Suprapubic skin (tissue), 4 donors: ENCODE results near the gene HAGH.

ENCODE experiments used
- CTCF ChIP-seq, 2 donors: fragments of 200-600 bp in 1 of 2; fragments of 450-650 bp in 1 of 2; sonication (generic) in 1 of 2; IDR thresholded peaks; one replicate each; pipeline ENCODE4 v1.5.1; 2016 to 2019; ENCODE audit warnings: antibody characterized with exemption in 2 of 2, mild to moderate bottlenecking in 1 of 2, moderate library complexity in 1 of 2
- EP300 ChIP-seq: sonication (generic); formaldehyde crosslinking; IDR thresholded peaks from one replicate; pipeline ENCODE4 v1.6.1; 2017; ENCODE audit warnings: antibody characterized with exemption
- POLR2A ChIP-seq, 2 donors: fragments of 450-650 bp; IDR thresholded peaks; one replicate each; pipeline ENCODE4 v1.6.1; 2017; ENCODE audit warnings: antibody characterized with exemption in 2 of 2, mild to moderate bottlenecking in 2 of 2, moderate library complexity in 2 of 2
- POLR2AphosphoS5 ChIP-seq, 3 donors: sonication (generic); formaldehyde crosslinking; IDR thresholded peaks; one replicate each; pipeline ENCODE4 v1.6.1; 2017; ENCODE audit warnings: antibody characterized with exemption in 3 of 3

- TF ChIP-seq CTCF (IDR thresholded peaks at IDR 0.05), result no peak
- TF ChIP-seq POLR2A (IDR thresholded peaks at IDR 0.05), result no peak
- no peak for TF ChIP-seq POLR2AphosphoS5 (IDR thresholded peaks at IDR 0.05)
- TF ChIP-seq EP300, result no peak
Observed at GRCh38 chr16:1851793-1852192, 25.2 kb upstream of the HAGH start.
